Gastrocnemius medialis (tissue), 4 donors: ENCODE data around the gene TENT5C.

Experiments
- POLR2A ChIP-seq, 2 donors: fragments of 450-650 bp; IDR thresholded peaks; one replicate each; pipeline ENCODE4 v1.6.1; 2017; ENCODE audit warnings: antibody characterized with exemption in 2 of 2, mild to moderate bottlenecking in 2 of 2, moderate library complexity in 2 of 2
- TF ChIP-seq, protein P1 (sequence below), 5 experiments: fragments of 450-650 bp in 3 of 5; fragments of 200-600 bp in 2 of 5; sonication (generic) in 2 of 5; IDR thresholded peaks in 4 of 5; conservative IDR thresholded peaks in 1 of 5; 1 replicate in 4 of 5; 2 replicates in 1 of 5; pipeline ENCODE4 v1.5.1; 2016 to 2019; ENCODE audit warnings: antibody characterized with exemption in 5 of 5, mild to moderate bottlenecking in 3 of 5, moderate library complexity in 3 of 5

GRCh38 chr1:117662667-117663066 lies 56.8 kb downstream of the TENT5C start:
- no peak for TF ChIP-seq POLR2A (IDR thresholded peaks at IDR 0.05)
- TF ChIP-seq, protein P1, sequence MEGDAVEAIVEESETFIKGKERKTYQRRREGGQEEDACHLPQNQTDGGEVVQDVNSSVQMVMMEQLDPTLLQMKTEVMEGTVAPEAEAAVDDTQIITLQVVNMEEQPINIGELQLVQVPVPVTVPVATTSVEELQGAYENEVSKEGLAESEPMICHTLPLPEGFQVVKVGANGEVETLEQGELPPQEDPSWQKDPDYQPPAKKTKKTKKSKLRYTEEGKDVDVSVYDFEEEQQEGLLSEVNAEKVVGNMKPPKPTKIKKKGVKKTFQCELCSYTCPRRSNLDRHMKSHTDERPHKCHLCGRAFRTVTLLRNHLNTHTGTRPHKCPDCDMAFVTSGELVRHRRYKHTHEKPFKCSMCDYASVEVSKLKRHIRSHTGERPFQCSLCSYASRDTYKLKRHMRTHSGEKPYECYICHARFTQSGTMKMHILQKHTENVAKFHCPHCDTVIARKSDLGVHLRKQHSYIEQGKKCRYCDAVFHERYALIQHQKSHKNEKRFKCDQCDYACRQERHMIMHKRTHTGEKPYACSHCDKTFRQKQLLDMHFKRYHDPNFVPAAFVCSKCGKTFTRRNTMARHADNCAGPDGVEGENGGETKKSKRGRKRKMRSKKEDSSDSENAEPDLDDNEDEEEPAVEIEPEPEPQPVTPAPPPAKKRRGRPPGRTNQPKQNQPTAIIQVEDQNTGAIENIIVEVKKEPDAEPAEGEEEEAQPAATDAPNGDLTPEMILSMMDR (IDR thresholded peaks at IDR 0.05 in 4 of 5, conservative IDR thresholded peaks at IDR 0.05 in 1 of 5) = no peak
